ENCODE measurements around the gene RBCK1. TPM values are rescaled to one million over a fixed set of nuclear protein-coding genes. Genes with fewer than 3 reads are reported as not detected.
"Not testable (repeated sequence)": the region's sequence is repeated elsewhere in the genome, so short reads cannot be mapped to it uniquely, and the experiment has no call there.

The RBCK1 gene
- total and polyA plus RNA-seq, 4 donors = 52.8 to 118 (median 67.0) TPM

- no peak for ATAC-seq (ENCODE audit: low FRiP score)
- intact Hi-C loops (cut with DNase I) = no loop called here
- H3K27me3 ChIP-seq (ENCODE audit: control insufficient read depth in 1 of 2, insufficient read depth in 2 of 2, low read length in 1 of 2) = no peaks in the 10 kb centered on the region
Measured at GRCh38 chr20:382291-383115, 25.6 kb upstream of the RBCK1 start.

GRCh38 chr20:383889-384288 is 24.2 kb upstream of the RBCK1 start:
- no peaks in the 10 kb centered on the region for H3K27me3 ChIP-seq (ENCODE audit: control insufficient read depth in 1 of 2, insufficient read depth in 2 of 2, low read length in 1 of 2)
- no peaks in the 10 kb centered on the region for H3K9me3 ChIP-seq (ENCODE audit: control insufficient read depth, low read length)
- H3K4me1 ChIP-seq (ENCODE audit: control insufficient read depth in 1 of 2, insufficient read depth in 2 of 2, low read length in 2 of 2) = no peaks in the 10 kb centered on the region
- DNase-seq = no peak
- no peak overlapping the region for H3K27ac ChIP-seq (ENCODE audit: low read depth in 1 of 2, low read length in 2 of 2)
- no peak for ATAC-seq (ENCODE audit: low FRiP score)
- H3K36me3 ChIP-seq (ENCODE audit: control insufficient read depth in 1 of 2, insufficient read depth in 2 of 2, low read length in 1 of 2) = no peaks in the 10 kb centered on the region
- intact Hi-C loops (cut with DNase I) = no loop called here
- WGBS, 2 donors = 75 to 89% methylated on average over 5 of the region's 5 CpGs
- no peak overlapping the region for H3K4me3 ChIP-seq (ENCODE audit: low read length in 2 of 2)

More at GRCh38 chr20:382291-383115, 25.6 kb upstream of the RBCK1 start:
- WGBS, 2 donors = 66 to 73% methylated on average over 8 of the region's 8 CpGs
- no peak for DNase-seq
- H3K4me1 ChIP-seq (ENCODE audit: control insufficient read depth in 1 of 2, insufficient read depth in 2 of 2, low read length in 2 of 2) = no peaks in the 10 kb centered on the region
- H3K4me3 ChIP-seq (ENCODE audit: low read length in 2 of 2) = no peak overlapping the region
- no peaks in the 10 kb centered on the region for H3K36me3 ChIP-seq (ENCODE audit: control insufficient read depth in 1 of 2, insufficient read depth in 2 of 2, low read length in 1 of 2)
- no peaks in the 10 kb centered on the region for H3K9me3 ChIP-seq (ENCODE audit: control insufficient read depth, low read length)
- H3K27ac ChIP-seq (ENCODE audit: low read depth in 1 of 2, low read length in 2 of 2) = no peak overlapping the region

GRCh38 chr20:384723-385122 is 23.4 kb upstream of the RBCK1 start:
- Histone ChIP-seq H3K9me3 (ENCODE audit: control insufficient read depth, low read length) (no peaks in the 10 kb centered on the region), H3K4me3 (ENCODE audit: low read length in 2 of 2) (no peak overlapping the region), H3K36me3 (ENCODE audit: control insufficient read depth in 1 of 2, insufficient read depth in 2 of 2, low read length in 1 of 2) (no peaks in the 10 kb centered on the region), H3K4me1 (ENCODE audit: control insufficient read depth in 1 of 2, insufficient read depth in 2 of 2, low read length in 2 of 2) (no peaks in the 10 kb centered on the region), H3K27me3 (ENCODE audit: control insufficient read depth in 1 of 2, insufficient read depth in 2 of 2, low read length in 1 of 2) (no peaks in the 10 kb centered on the region), H3K27ac (ENCODE audit: low read depth in 1 of 2, low read length in 2 of 2) (no peak overlapping the region)
- WGBS, 2 donors = 98 to 100% methylated on average over 1 of the region's 1 CpG
- DNase-seq (no peak), ATAC-seq (ENCODE audit: low FRiP score) (no peak)
- intact Hi-C loops (cut with DNase I) = no loop called here

GRCh38 chr20:385448-385847 is 22.7 kb upstream of the RBCK1 start:
- WGBS, 2 donors = 98 to 99% methylated on average over 5 of the region's 5 CpGs
- Histone ChIP-seq H3K4me1 (ENCODE audit: control insufficient read depth in 1 of 2, insufficient read depth in 2 of 2, low read length in 2 of 2) (no peaks in the 10 kb centered on the region), H3K4me3 (ENCODE audit: low read length in 2 of 2) (no peak overlapping the region), H3K36me3 (ENCODE audit: control insufficient read depth in 1 of 2, insufficient read depth in 2 of 2, low read length in 1 of 2) (no peaks in the 10 kb centered on the region), H3K27me3 (ENCODE audit: control insufficient read depth in 1 of 2, insufficient read depth in 2 of 2, low read length in 1 of 2) (no peaks in the 10 kb centered on the region), H3K9me3 (ENCODE audit: control insufficient read depth, low read length) (no peaks in the 10 kb centered on the region), H3K27ac (ENCODE audit: low read depth in 1 of 2, low read length in 2 of 2) (no peak overlapping the region)
- DNase-seq = no peak
- ATAC-seq (ENCODE audit: low FRiP score) = no peak
- intact Hi-C loops (cut with DNase I) = no loop called here

DNA sequence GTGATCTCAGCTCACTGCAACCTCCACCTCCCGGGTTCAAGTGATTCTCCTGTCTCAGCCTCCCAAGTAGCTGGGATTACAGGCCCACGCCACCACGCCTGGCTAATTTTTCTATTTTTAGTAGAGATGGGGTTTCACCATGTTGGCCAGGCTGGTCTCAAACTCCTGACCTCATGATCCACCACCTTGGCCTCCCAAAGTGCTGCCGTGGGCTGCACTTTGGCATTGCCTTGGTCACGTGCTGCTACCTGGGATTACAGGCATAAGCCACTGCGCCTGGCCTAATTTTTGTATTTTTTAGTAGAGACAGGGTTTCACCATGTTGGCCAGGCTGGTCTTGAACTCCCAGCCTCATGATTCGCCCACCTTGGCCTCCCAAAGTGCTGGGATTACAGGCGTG is 21.5 kb upstream of the RBCK1 start:
- 97 to 99% methylated on average over 8 of the region's 8 CpGs for WGBS, 2 donors
- H3K4me1 ChIP-seq (ENCODE audit: control insufficient read depth in 1 of 2, insufficient read depth in 2 of 2, low read length in 2 of 2); H3K36me3 ChIP-seq (ENCODE audit: control insufficient read depth in 1 of 2, insufficient read depth in 2 of 2, low read length in 1 of 2); H3K4me3 ChIP-seq (ENCODE audit: low read length in 2 of 2); H3K27ac ChIP-seq (ENCODE audit: low read depth in 1 of 2, low read length in 2 of 2); H3K27me3 ChIP-seq (ENCODE audit: control insufficient read depth in 1 of 2, insufficient read depth in 2 of 2, low read length in 1 of 2); H3K9me3 ChIP-seq (ENCODE audit: control insufficient read depth, low read length); ATAC-seq (ENCODE audit: low FRiP score); DNase-seq; intact Hi-C loops (cut with DNase I): not testable (repeated sequence)

DNA sequence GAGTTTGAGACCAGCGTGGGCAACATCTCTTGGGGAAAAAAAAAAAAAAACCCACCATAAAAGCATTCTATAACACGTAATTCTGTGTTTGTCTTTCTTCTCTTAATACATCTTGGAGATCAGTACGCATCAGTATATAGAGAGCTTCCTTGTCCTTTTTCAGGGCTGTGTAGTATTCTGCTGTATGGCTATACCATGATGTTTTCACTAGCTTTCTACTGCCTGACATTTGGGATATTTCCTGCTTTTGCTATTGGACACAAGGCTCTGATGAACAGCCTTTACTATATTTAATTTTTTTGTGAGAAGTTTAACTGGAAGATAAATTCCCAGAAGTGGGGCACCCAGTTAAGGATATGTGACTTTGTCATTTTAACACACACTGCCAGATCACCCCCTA is 20.6 kb upstream of the RBCK1 start:
- H3K9me3 ChIP-seq (ENCODE audit: control insufficient read depth, low read length) = no peaks in the 10 kb centered on the region
- H3K27me3 ChIP-seq (ENCODE audit: control insufficient read depth in 1 of 2, insufficient read depth in 2 of 2, low read length in 1 of 2) = no peaks in the 10 kb centered on the region
- 94 to 96% methylated on average over 3 of the region's 3 CpGs for WGBS, 2 donors
- no peaks in the 10 kb centered on the region for H3K36me3 ChIP-seq (ENCODE audit: control insufficient read depth in 1 of 2, insufficient read depth in 2 of 2, low read length in 1 of 2)
- H3K4me3 ChIP-seq (ENCODE audit: low read length in 2 of 2) = no peak overlapping the region
- no peak overlapping the region for H3K27ac ChIP-seq (ENCODE audit: low read depth in 1 of 2, low read length in 2 of 2)
- H3K4me1 ChIP-seq (ENCODE audit: control insufficient read depth in 1 of 2, insufficient read depth in 2 of 2, low read length in 2 of 2) = no peaks in the 10 kb centered on the region
- no peak for ATAC-seq (ENCODE audit: low FRiP score)
- intact Hi-C loops (cut with DNase I) = no loop called here
- no peak for DNase-seq

GRCh38 chr20:388034-388994 is 19.8 kb upstream of the RBCK1 start:
- WGBS, 2 donors = 86% methylated on average over 21 of the region's 21 CpGs
- H3K4me3 ChIP-seq (ENCODE audit: low read length in 2 of 2) = no peak overlapping the region
- no peak overlapping the region for H3K27ac ChIP-seq (ENCODE audit: low read depth in 1 of 2, low read length in 2 of 2)
- no peak for ATAC-seq (ENCODE audit: low FRiP score)
- no peaks in the 10 kb centered on the region for H3K4me1 ChIP-seq (ENCODE audit: control insufficient read depth in 1 of 2, insufficient read depth in 2 of 2, low read length in 2 of 2)
- H3K9me3 ChIP-seq (ENCODE audit: control insufficient read depth, low read length) = no peaks in the 10 kb centered on the region
- no peaks in the 10 kb centered on the region for H3K27me3 ChIP-seq (ENCODE audit: control insufficient read depth in 1 of 2, insufficient read depth in 2 of 2, low read length in 1 of 2)
- no peaks in the 10 kb centered on the region for H3K36me3 ChIP-seq (ENCODE audit: control insufficient read depth in 1 of 2, insufficient read depth in 2 of 2, low read length in 1 of 2)
- no peak for DNase-seq
- intact Hi-C loops (cut with DNase I) = no loop called here

DNA sequence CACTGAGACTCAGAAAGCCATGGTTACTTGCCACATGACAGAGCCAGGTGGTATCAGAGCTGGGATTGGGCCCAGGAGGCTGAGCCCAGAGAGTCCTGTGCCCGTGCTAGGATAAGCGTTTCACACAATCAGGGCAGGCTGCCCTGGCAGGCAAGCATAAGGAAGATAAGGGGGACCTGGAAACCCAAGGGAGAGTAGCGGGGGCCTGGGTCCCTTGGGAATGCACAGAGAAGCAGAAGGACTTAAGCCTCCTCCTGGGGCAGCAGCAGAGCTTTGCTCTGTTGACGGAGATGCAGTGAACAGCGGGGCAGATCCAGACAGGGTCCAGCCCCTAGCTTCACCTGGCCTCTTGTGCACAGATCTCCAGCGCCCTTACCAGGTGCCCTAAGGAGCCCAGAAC is 18.9 kb upstream of the RBCK1 start:
- Histone ChIP-seq H3K4me1 (ENCODE audit: control insufficient read depth in 1 of 2, insufficient read depth in 2 of 2, low read length in 2 of 2) (no peaks in the 10 kb centered on the region), H3K36me3 (ENCODE audit: control insufficient read depth in 1 of 2, insufficient read depth in 2 of 2, low read length in 1 of 2) (no peaks in the 10 kb centered on the region), H3K9me3 (ENCODE audit: control insufficient read depth, low read length) (no peaks in the 10 kb centered on the region), H3K27ac (ENCODE audit: low read depth in 1 of 2, low read length in 2 of 2) (no peak overlapping the region), H3K4me3 (ENCODE audit: low read length in 2 of 2) (no peak overlapping the region), H3K27me3 (ENCODE audit: control insufficient read depth in 1 of 2, insufficient read depth in 2 of 2, low read length in 1 of 2) (no peaks in the 10 kb centered on the region)
- DNase-seq (peak in 1 of 2 donors; percentile 41), ATAC-seq (ENCODE audit: low FRiP score) (no peak)
- 67 to 77% methylated on average over 6 of the region's 6 CpGs for WGBS, 2 donors
- intact Hi-C loops (cut with DNase I) = no loop called here

All from aorta (tissue), 5 donors.